Hair follicular keratinocyte (primary cell): Measurements from ENCODE around the gene NOD2. TPM values are rescaled to one million over a fixed set of nuclear protein-coding genes. Genes with fewer than 3 reads are reported as not detected.

Source experiments
- total RNA-seq: library from RNA; depleted of rRNA; stranded (reverse); fragments of >200 nt; gene quantifications from 2 replicates; pipeline ENCODE4 v1.2.3, GENCODE V29; 2015

Gene NOD2
- total RNA-seq: 1.2 and 1.3 TPM in 2 replicates

GRCh38 chr16:50692999-50693781, at the start of gene NOD2:
Gene NOD2, plus strand, starts transcription at chr16:50693606. Its CDS starts 5,890 bp downstream, at chr16:50699496.

DNA sequence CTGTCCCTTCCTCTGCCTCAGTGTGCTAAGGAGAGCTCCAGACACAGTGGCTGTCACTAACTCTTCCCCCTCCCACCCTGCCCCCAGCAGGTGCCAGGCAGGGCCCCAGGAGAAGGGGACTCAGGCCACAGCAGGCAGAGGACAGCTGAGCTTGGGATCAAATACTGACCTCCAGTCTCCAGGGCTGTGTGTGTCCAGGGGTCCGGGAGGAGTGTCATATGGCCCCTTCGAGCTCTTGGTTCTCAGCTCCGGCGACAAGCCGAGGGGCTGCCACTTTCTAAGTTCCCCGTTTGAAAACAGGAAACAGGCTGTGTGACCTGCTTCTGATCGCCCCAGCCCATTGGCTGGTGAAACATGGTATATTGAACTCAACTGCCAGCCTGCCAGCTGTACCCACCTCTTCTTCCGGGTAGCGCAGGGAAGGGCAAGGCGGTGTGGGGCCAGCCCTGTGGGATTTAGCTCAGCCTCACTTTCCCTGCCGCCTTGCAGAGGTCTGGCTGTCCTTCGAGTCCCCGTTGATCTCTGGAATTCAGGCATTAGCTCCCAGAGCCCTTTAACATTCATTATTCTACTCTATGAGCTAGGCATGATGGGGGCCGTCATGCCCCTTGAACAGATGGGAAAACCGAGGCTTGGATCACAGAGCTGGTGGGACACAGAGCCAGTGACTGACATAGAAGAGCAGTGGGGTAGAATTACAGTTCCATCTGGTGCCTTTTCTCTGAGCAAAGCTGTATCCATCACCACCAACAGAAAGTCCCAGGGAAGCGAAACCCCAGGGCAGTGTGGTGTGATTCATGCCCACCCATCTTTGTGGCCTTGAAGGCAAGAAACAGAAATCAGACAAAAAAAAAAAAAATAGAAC, 12.2 kb upstream of the NOD2 start, which contains the start of gene SNX20:
Gene SNX20 (minus strand): TSS at position 292 of the 865 bp plus-strand sequence. CDS start 3,786 bp downstream, outside the sequence.

GRCh38 chr16:50741781-50742575, 48.6 kb downstream of the NOD2 start, which contains the start of gene CYLD:
Gene CYLD, plus strand, starts transcription at chr16:50742086. Its CDS starts 7,613 bp downstream, at chr16:50749699.

Other genes with a start within 250 kb of the NOD2 start
- 0.16 and 0.23 TPM in 2 replicates for gene NKD1, start 145.2 kb upstream of the NOD2 start, total RNA-seq
- gene SNX20, start 12.3 kb upstream of the NOD2 start, total RNA-seq: not detected in 2 replicates
- gene CYLD, start 48.5 kb downstream of the NOD2 start, total RNA-seq: 18.2 and 21.7 TPM in 2 replicates